Panc1 (cell line): Measurements from ENCODE around the gene VSTM2L. TPM values are rescaled to one million over a fixed set of nuclear protein-coding genes. Genes with fewer than 3 reads are reported as not detected.

ENCODE experiments used
- ATAC-seq: fragments of 200-7000 bp; cut with Tn5 transposase; 2 replicates; pipeline ENCODE4 v1.9.1; 2020; ENCODE audit warnings: mild to moderate bottlenecking, moderate library complexity
- BruUV-seq: library from RNA; stranded (reverse); fragments of 400-500 nt; replicated peaks from 2 replicates; lab custom pipeline; 2021; lab: Mats Ljungman, UMichigan
- CTCF ChIA-PET: fragments of 300-600 bp; sonication (Branson Sonifier 250); formaldehyde crosslinking; loops from one replicate; lab custom pipeline; 2022; ENCODE audit warnings: antibody characterized with exemption; lab: Charles Lee
- POLR2A ChIA-PET: fragments of 300-600 bp; sonication (Branson Sonifier 250); formaldehyde crosslinking; loops from one replicate; lab custom pipeline; 2022; ENCODE audit warnings: antibody characterized with exemption; lab: Charles Lee
- DNase-seq: peaks from one replicate; pipeline ENCODE4 v3.0.0-alpha.2; 2010; ENCODE audit warnings: low read depth, low spot score
- H3K27ac ChIP-seq: 2 replicates; pipeline ENCODE4 v1.5.1; 2011; ENCODE audit warnings: mild to moderate bottlenecking, low read length, inconsistent platforms
- H3K27me3 ChIP-seq: fragments of 200-500 bp; sonication (Bioruptor generic); 2 replicates; pipeline ENCODE4 v1.6.0; 2014; ENCODE audit warnings: low read length, inconsistent platforms; ENCODE audit not compliant: control insufficient read depth, insufficient read depth
- H3K36me3 ChIP-seq: fragments of 200-500 bp; sonication (Bioruptor generic); 2 replicates; pipeline ENCODE4 v1.5.1; 2014; ENCODE audit warnings: inconsistent platforms, mild to moderate bottlenecking, low read length, moderate library complexity; ENCODE audit not compliant: control insufficient read depth, insufficient read depth
- H3K4me1 ChIP-seq: 2 replicates; pipeline ENCODE4 v1.5.1; 2011; ENCODE audit warnings: inconsistent platforms, mild to moderate bottlenecking, low read length, moderate library complexity; ENCODE audit not compliant: control insufficient read depth, insufficient read depth
- H3K4me3 ChIP-seq, 2 experiments: 2 replicates each; pipeline ENCODE4 v1.5.1; 2011 to 2012; ENCODE audit warnings: low read depth in 2 of 2, low read length in 2 of 2, mild to moderate bottlenecking in 2 of 2, inconsistent platforms in 1 of 2, moderate library complexity in 1 of 2
- H3K9me3 ChIP-seq: fragments of 200-500 bp; sonication (Bioruptor generic); 2 replicates; pipeline ENCODE4 v1.5.1; 2014; ENCODE audit warnings: low read depth, mild to moderate bottlenecking, inconsistent platforms, low read length, moderate library complexity; ENCODE audit not compliant: control insufficient read depth, insufficient read depth
- POLR2AphosphoS5 ChIP-seq: IDR thresholded peaks from 2 replicates; pipeline ENCODE4 v1.6.1; 2012; ENCODE audit warnings: mild to moderate bottlenecking, low read depth, low read length, moderate library complexity
- SIN3A ChIP-seq: IDR thresholded peaks from 2 replicates; pipeline ENCODE4 v1.6.1; 2012; ENCODE audit warnings: low read depth, mild to moderate bottlenecking, low read length, moderate library complexity, borderline replicate concordance; ENCODE audit not compliant: insufficient read depth
- TCF7L2 ChIP-seq: IDR thresholded peaks from 2 replicates; pipeline ENCODE4 v1.6.1; 2011; ENCODE audit warnings: mild to moderate bottlenecking, low read depth, low read length, inconsistent platforms
- in situ Hi-C: cut with HindIII; loops from 2 replicates; pipeline ENCODE4 v1.10.0; 2016; ENCODE audit warnings: low sequenced_read_pairs, low pct_unique_long_range_greater_than_20kb
- intact Hi-C: fragments of 100-400 bp; cut with micrococcal nuclease; formaldehyde crosslinking; loops from one replicate; pipeline ENCODE4 v1.10.0; 2022; ENCODE audit not compliant: unreplicated experiment
- total RNA-seq: library from RNA; stranded (reverse); gene quantifications from one replicate; pipeline ENCODE4 v1.2.1, GENCODE V29; 2021; ENCODE audit not compliant: unreplicated experiment
- TF ChIP-seq, protein P1 (sequence below), 2 experiments: IDR thresholded peaks; 2 replicates each; pipeline ENCODE4 v1.6.1; 2011 to 2012; ENCODE audit warnings: low read depth in 2 of 2, control low read depth in 1 of 2, low read length in 1 of 2, mild to moderate bottlenecking in 1 of 2, moderate library complexity in 1 of 2; ENCODE audit not compliant: insufficient read depth in 1 of 2
- TF ChIP-seq, protein P2 (sequence below): fragments of 450-650 bp; IDR thresholded peaks from 2 replicates; pipeline ENCODE4 v1.5.1; 2017; ENCODE audit warnings: mild to moderate bottlenecking

Gene VSTM2L
- total RNA-seq, 1 experiment from 2014 or later: 16.0 TPM

DNA sequence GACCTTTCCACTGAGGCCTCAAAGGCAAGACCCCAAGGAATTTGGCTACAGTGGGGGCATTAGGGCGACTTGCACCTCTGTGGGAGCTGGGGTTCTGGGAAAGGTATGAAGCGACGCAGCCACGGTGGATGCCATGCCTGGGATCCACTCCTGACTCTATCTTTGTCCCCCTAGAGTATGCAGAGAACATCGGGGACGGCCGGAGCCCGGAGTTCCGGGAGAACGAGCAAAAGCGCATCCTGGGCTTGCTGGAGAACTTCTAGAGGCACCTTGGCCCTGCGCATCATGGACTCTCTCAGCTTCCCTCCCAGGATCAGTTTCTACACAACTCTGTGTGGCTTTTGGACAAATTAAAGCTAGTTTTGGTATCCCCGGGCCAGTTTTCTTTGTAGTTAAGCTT lies 31.2 kb upstream of the VSTM2L start:
- H3K36me3 ChIP-seq: no peaks in the 10 kb centered on the region
- no peak overlapping the region for H3K4me3 ChIP-seq
- H3K9me3 ChIP-seq: no peaks in the 10 kb centered on the region
- no peak for DNase-seq
- no peak overlapping the region for H3K27ac ChIP-seq
- intact Hi-C loops (no loop called here), in situ Hi-C loops (no loop called here)
- no peaks in the 10 kb centered on the region for H3K27me3 ChIP-seq
- no peaks in the 10 kb centered on the region for H3K4me1 ChIP-seq
- TF ChIP-seq POLR2AphosphoS5 (no peak), TCF7L2 (no peak), SIN3A (no peak)
- TF ChIP-seq, protein P1, sequence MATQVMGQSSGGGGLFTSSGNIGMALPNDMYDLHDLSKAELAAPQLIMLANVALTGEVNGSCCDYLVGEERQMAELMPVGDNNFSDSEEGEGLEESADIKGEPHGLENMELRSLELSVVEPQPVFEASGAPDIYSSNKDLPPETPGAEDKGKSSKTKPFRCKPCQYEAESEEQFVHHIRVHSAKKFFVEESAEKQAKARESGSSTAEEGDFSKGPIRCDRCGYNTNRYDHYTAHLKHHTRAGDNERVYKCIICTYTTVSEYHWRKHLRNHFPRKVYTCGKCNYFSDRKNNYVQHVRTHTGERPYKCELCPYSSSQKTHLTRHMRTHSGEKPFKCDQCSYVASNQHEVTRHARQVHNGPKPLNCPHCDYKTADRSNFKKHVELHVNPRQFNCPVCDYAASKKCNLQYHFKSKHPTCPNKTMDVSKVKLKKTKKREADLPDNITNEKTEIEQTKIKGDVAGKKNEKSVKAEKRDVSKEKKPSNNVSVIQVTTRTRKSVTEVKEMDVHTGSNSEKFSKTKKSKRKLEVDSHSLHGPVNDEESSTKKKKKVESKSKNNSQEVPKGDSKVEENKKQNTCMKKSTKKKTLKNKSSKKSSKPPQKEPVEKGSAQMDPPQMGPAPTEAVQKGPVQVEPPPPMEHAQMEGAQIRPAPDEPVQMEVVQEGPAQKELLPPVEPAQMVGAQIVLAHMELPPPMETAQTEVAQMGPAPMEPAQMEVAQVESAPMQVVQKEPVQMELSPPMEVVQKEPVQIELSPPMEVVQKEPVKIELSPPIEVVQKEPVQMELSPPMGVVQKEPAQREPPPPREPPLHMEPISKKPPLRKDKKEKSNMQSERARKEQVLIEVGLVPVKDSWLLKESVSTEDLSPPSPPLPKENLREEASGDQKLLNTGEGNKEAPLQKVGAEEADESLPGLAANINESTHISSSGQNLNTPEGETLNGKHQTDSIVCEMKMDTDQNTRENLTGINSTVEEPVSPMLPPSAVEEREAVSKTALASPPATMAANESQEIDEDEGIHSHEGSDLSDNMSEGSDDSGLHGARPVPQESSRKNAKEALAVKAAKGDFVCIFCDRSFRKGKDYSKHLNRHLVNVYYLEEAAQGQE (IDR thresholded peaks at IDR 0.05; ENCODE audit: insufficient read depth in 1 of 2, low read depth in 2 of 2, low read length in 1 of 2): no peak
- TF ChIP-seq, protein P2, sequence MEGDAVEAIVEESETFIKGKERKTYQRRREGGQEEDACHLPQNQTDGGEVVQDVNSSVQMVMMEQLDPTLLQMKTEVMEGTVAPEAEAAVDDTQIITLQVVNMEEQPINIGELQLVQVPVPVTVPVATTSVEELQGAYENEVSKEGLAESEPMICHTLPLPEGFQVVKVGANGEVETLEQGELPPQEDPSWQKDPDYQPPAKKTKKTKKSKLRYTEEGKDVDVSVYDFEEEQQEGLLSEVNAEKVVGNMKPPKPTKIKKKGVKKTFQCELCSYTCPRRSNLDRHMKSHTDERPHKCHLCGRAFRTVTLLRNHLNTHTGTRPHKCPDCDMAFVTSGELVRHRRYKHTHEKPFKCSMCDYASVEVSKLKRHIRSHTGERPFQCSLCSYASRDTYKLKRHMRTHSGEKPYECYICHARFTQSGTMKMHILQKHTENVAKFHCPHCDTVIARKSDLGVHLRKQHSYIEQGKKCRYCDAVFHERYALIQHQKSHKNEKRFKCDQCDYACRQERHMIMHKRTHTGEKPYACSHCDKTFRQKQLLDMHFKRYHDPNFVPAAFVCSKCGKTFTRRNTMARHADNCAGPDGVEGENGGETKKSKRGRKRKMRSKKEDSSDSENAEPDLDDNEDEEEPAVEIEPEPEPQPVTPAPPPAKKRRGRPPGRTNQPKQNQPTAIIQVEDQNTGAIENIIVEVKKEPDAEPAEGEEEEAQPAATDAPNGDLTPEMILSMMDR: no peak
- POLR2A ChIA-PET: no interaction called here
- no TSS peak for BruUV-seq
- CTCF ChIA-PET: no interaction called here
- no peak for ATAC-seq

DNA sequence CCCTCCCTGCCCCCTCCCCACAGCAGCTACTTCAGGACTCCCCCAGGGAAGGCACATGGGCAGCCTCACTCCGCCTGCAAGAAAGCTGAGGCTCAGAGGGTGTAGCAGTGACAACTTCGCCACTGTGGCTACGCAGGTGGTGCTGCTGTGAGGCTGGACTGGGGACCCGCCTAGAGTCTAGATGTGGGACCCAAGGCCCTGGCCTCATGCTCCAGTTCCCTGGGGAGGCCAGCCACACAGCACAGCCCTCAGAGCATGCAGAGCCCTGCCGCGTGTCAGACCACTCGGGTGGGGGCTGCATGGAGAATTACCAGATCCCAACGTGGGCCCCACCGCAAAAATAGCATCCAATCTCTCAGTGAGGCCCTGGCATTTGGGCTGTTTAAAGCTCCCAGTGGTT lies 30.8 kb upstream of the VSTM2L start:
- DNase-seq (no peak), ATAC-seq (no peak)
- no TSS peak for BruUV-seq
- POLR2A ChIA-PET: no interaction called here
- Histone ChIP-seq H3K4me1 (no peaks in the 10 kb centered on the region), H3K27me3 (no peaks in the 10 kb centered on the region), H3K27ac (no peak overlapping the region), H3K36me3 (no peaks in the 10 kb centered on the region), H3K4me3 (no peak overlapping the region), H3K9me3 (no peaks in the 10 kb centered on the region)
- in situ Hi-C loops (no loop called here), intact Hi-C loops (no loop called here)
- TF ChIP-seq, protein P1 (IDR thresholded peaks at IDR 0.05; ENCODE audit: insufficient read depth in 1 of 2, low read depth in 2 of 2, low read length in 1 of 2): no peak
- TF ChIP-seq, protein P2: no peak
- TF ChIP-seq POLR2AphosphoS5: no peak
- TF ChIP-seq TCF7L2: no peak
- no peak for TF ChIP-seq SIN3A
- CTCF ChIA-PET: no interaction called here
